HCEC 1CT (cell line): ENCODE results near the gene C10orf90.

ENCODE experiments used
- DNase-seq: peaks from one replicate; pipeline ENCODE4 v3.0.0-alpha.2; 2017

C10orf90 gene

GRCh38 chr10:126528315-126528835 is 142.1 kb downstream of the C10orf90 start:
- no peak for DNase-seq

GRCh38 chr10:126527645-126528314 is 142.7 kb downstream of the C10orf90 start:
- DNase-seq: no peak

- DNase-seq: no peak
Observed at GRCh38 chr10:126525326-126525725, 145.2 kb downstream of the C10orf90 start.

GRCh38 chr10:126524526-126524925 is 146.0 kb downstream of the C10orf90 start:
- no peak for DNase-seq

GRCh38 chr10:126523071-126523470 is 147.4 kb downstream of the C10orf90 start:
- no peak for DNase-seq

GRCh38 chr10:126521399-126521798 is 149.1 kb downstream of the C10orf90 start:
- DNase-seq: peak; percentile 18

GRCh38 chr10:126520751-126521317 is 149.7 kb downstream of the C10orf90 start:
- no peak for DNase-seq

GRCh38 chr10:126519992-126520391 is 150.5 kb downstream of the C10orf90 start:
- DNase-seq: no peak

GRCh38 chr10:126519185-126519584 is 151.3 kb downstream of the C10orf90 start:
- DNase-seq: no peak

GRCh38 chr10:126518218-126519080 is 152.0 kb downstream of the C10orf90 start:
- no peak for DNase-seq

- no peak for DNase-seq
Observed at GRCh38 chr10:126516515-126516914, 154.0 kb downstream of the C10orf90 start.

- DNase-seq: peak; percentile 5
Observed at GRCh38 chr10:126511917-126512479, 158.5 kb downstream of the C10orf90 start.

GRCh38 chr10:126509182-126509581 is 161.3 kb downstream of the C10orf90 start:
- DNase-seq: no peak

- DNase-seq: no peak
Observed at GRCh38 chr10:126508535-126509040, 161.9 kb downstream of the C10orf90 start.

- no peak for DNase-seq
Observed at GRCh38 chr10:126504761-126505112, 165.8 kb downstream of the C10orf90 start.

- DNase-seq: peak; percentile 60
Observed at GRCh38 chr10:126504063-126504760, 166.3 kb downstream of the C10orf90 start.

- DNase-seq: no peak
Observed at GRCh38 chr10:126503392-126504062, 167.0 kb downstream of the C10orf90 start.

GRCh38 chr10:126502441-126502840 is 168.1 kb downstream of the C10orf90 start:
- DNase-seq: peak; percentile 2

- no peak for DNase-seq
Observed at GRCh38 chr10:126501828-126502227, 168.7 kb downstream of the C10orf90 start.

- DNase-seq: peak; percentile 54
Observed at GRCh38 chr10:126500866-126501265, 169.6 kb downstream of the C10orf90 start.

GRCh38 chr10:126500185-126500584 is 170.3 kb downstream of the C10orf90 start:
- no peak for DNase-seq

GRCh38 chr10:126499744-126500143 is 170.7 kb downstream of the C10orf90 start:
- DNase-seq: no peak
